Activated CD8-positive, alpha-beta memory T cell treated with anti-CD3 and anti-CD28 coated beads for 24 hours (primary cell): ENCODE measurements around the gene PRDM12.

Experiments
- DNase-seq: peaks from one replicate; pipeline ENCODE4 v3.0.0-alpha.2; 2020

PRDM12 gene

DNA sequence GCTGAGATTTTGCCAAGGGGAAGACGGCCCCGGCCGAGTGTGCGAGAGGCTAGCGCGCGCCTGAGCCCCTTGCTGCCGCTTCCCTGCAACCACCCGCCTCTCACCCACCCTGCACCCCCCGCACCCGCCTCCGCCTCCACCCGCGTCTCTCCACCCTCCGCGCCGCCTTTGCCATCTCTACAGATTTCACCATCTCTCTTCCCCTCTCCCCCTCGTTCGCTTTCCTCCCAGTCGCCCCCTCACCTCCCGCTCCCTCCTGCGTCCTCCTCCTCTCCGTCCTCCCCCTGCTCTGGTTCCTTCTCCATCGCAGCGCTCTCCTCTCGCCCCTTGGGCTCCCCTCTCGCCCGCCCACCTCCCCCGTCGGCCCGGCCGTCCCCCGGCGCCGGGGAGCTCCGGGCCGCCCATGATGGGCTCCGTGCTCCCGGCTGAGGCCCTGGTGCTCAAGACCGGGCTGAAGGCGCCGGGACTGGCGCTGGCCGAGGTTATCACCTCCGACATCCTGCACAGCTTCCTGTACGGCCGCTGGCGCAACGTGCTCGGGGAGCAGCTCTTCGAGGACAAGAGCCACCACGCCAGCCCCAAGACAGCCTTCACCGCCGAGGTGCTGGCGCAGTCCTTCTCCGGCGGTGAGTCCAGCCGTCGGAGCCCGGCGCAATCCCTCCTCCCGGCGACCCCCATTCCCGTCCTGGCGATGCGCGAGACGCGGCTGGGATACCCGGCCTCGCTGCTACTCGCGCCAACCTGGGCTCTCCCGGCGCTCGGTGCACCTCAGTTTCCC is at the start of gene PRDM12:
TSS of gene PRDM12 (plus strand) at position 344 of the 778 bp plus-strand sequence. CDS start at position 404, 60 bp downstream.
- DNase-seq = no peak

DNA sequence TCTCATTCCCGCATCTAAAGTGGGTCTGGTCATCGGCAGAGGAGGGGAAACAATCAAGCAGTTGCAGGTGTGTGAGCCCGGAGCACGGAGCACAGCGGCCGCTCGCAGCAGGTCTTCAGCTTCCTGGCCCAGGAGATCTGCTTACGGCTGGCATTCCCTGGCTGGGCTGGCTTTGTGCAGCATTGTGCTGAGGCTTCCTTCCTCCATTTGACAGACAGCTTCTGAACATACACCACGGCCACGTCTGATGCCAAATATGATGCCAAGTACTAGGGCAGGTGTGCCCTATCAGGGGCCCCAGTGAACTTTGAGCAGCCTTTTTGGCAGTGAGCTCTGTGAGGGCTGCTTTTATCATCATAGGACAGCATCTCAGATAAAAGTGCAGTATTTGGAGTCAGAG is 47.9 kb upstream of the PRDM12 start:
- DNase-seq = no peak

DNA sequence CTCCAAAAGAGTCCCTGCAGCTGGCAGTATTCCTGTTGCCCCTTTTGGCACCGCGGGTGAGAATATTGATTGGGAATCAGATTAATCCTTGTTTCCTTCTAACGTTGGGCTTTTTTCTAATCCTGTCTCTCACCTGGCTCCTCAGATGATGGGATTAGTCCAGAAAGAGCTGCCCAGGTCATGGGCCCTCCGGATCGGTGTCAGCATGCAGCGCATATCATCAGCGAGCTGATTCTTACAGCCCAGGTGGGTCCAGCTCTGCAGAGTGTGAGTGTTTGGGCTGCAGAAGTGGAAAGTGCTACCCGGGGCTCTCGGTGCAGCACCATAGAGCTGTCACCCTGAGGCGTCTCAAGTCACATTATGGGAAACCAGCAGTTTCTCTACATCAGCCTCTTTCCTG is 40.9 kb upstream of the PRDM12 start:
- no peak for DNase-seq

DNA sequence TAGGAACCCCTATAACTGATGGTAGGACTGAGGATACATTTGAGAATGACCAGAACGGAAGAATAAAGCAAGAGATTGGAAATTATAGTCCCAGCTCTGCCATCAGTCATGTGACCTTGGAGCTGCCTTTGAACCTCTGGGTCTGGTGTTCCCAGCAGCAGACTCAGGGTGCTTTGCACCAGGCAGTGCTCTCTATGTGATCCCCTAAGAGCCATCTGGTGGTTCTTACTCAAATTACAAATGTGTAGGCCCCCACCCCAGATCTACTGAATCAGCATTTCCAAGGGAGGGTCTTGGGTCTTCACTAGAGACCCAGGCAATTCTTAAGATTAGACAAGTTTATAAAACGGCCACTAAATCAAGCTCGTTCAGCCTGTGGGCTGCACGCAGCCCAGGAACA is 40.2 kb upstream of the PRDM12 start:
- no peak for DNase-seq

DNA sequence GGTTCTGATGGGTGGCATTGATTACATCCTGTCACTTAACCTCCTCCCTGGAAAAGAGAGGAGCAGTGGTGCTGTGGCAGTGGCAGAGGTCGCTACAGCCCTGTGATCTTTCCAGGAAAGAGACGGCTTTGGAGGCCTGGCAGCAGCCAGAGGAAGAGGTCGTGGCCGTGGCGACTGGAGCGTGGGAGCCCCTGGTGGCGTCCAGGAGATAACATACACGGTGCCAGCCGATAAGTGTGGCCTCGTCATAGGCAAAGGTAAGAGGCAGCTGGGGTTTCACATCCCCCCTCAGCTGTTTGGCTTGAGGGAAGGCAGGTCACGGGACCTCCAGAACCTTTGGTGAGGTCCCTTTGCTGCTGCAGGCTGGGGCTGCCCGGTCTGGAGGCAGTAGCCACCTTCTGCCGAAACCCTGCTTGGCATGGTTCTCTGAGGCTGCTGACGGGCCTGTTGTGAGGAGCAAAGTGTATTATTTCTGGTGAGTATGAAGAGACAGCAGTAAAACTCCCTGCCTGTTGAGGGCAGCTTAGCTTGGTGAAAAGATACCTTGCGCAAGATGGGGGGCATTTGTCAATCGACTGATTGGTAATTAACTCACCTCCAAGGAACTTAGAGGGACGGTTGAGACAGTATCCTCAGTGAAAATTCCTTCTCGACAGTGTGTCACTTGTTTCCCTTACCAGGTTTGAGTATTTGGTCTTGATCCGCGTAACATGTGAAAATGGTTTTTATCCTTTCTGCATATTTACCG is 38.0 kb upstream of the PRDM12 start:
- DNase-seq = no peak

DNA sequence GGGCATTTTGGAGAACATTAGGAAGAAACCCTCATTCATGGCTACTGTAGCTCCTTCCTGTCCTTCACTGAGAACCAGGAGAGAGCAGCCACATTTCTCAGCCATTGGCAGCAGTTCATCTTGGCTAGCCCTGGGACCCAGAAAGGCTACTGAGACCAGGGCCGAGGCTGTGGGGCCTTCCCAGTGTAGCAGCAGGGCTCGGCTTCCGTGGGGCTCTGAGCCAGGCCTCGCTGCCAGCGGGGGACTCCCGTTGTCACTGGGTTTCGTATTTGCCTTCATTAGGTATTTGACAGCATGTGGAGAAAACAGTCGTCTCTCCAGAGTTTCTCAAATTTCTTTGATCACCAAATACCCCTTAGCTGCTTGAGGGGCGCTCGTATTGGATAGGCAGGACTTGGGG is 37.3 kb upstream of the PRDM12 start:
- DNase-seq = no peak

DNA sequence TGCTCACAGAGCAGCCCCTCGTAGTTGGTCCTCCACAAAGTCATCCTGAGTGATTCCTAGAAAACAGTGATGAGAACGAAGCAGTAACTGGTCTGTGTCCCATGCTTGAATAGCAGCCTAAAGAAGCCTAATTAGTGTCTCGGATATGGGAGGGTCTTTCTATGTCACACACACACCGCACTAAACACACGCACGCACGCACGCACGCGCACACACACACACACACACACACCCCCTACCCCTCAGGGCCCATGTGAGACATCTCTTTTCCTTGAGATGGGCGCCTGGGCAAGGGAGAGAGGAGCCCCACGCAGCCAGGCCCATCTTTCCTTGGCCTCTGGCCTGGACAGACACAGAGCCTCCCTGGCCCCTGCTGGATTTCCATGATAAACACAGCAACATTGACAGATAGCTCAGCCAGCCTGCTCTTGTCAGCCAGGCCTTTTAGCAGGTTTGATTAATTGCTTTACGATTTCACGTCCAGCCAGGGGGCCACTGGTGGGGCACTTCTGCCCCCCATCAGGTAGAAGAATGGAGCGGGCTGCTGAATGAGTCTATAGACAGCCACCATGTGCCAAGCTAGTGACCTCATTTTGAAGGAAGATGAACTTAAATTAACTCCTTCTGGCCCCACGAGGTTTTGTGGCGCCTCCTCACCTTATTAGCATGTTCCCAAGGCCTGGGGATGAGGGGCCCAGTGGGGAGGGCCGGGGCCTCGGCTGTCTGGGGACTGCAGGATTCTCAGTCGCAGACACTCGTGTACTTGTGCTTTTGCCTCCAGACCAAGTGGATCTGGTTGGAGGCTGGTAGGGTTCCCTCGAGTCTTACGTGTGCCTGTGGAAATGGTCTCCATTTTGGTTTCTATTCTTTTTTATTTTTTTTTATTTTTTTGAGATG is 36.2 kb upstream of the PRDM12 start:
- no peak for DNase-seq

DNA sequence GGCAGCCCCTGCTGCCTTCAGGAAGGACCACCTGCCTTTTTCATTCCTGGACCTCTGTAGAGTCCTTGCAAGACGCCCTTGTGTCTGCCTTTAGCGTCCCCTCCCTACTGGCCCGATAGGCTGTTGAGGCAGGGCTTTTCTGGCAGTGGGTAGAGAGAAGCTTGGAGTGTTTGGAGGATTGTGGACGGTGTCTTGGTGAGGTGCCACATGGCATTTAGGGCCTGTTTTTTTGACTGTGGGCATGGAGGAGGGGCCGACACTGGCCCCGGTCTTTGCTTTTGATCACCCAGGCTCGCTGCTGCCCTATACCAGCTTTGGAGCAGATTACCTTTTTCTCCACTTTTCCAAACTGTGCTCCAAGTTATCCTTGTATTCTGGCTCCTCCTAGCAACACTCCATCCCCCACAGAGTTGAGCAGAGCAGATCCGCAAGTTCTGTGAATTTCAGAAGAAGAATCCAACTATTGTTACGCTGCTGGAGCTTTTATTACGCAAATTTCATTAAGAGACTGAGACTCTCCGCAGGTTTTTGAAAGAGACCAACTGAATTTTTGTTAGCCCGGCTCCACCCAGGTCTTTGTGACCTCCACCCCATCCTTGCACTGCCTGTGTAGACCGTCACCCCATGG is 34.8 kb upstream of the PRDM12 start:
- no peak for DNase-seq

DNA sequence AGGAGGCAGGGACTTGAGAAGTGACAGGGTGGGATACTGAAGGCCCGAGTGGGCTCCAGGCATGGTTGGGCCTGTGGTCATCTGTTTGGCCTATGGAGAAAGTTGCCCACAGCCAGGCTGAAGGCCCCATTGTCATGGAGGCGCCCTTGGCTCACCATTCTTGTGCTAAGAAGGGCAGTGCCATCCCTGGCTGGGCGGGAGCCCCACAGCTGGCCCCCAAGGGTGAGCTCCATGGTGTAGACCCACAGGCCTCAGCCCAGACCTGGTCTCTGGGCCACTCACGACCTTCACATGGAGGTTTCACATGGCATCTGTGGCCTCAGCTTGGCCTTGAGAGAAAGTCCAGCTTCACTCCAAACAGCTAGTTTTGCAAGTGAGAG is 34.3 kb upstream of the PRDM12 start:
- no peak for DNase-seq

DNA sequence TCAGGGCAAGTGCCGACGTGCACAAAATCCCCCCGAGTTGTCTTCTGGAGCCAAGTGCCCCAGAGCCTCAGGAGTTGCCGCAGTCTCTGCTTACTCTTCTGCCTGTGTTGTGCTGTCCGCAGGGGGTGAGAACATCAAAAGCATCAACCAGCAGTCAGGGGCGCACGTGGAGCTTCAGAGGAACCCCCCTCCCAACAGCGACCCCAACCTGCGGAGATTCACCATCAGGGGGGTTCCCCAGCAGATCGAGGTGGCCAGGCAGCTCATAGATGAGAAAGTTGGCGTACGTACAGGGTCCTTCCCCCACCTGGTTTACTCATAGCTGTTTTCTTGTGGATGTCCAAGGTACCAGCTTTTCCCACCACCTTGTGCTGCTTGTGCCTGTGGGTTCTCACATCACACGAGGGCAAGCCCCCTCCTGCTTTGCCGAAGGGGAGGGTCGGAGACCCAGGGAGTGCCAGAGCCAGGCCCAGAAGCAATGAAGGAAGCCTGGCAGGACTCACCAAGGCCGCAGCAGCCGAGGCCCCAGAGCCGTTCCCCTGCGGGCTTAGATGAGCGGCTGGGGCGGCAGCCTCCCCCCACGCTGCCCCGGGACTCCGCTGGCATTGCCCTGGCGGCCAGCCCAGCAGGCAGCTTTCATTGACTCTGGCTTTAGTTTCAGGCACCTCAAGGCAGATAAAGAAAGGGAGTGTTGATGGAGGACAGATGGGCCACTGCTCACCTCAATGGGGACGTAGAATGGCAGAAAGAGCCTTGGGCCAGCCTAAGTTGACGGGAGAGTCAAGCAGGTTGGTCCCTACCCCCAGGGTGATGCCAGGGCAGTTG is 33.7 kb upstream of the PRDM12 start:
- DNase-seq = no peak

DNA sequence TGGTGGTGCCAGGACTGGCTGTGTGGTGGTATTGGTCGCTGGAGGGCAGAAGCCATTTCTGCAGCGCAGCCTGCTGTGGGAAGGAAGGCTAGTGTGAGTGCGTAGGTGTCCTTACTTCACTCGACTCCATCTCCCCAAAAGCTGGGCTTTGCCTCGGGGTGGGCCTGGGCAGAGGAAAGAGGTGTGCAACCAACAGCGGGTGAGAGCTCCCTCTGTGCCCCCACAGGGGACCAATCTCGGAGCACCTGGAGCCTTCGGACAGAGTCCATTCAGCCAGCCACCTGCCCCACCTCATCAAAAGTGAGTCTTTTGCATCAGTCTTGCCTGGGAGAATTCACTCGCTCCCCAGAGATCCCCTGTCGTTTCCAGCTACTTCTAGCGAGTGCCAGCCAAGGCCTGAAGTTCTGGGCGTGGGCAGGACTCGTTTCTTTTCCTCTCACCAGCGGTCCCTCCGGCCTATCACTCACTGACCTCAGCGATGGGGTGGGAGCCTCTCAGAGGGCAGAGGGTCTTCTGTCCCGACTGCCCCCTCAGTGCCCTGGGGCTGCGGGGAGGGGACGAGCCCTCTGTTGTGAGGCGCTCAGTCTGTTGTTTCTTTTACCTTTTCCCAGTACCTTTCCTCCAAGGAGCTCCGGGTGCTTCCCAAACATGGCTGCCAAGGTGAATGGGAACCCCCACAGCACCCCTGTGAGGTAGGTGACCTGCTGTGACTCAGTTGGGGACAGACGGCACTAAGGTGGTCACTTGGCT is 32.9 kb upstream of the PRDM12 start:
- DNase-seq = no peak

DNA sequence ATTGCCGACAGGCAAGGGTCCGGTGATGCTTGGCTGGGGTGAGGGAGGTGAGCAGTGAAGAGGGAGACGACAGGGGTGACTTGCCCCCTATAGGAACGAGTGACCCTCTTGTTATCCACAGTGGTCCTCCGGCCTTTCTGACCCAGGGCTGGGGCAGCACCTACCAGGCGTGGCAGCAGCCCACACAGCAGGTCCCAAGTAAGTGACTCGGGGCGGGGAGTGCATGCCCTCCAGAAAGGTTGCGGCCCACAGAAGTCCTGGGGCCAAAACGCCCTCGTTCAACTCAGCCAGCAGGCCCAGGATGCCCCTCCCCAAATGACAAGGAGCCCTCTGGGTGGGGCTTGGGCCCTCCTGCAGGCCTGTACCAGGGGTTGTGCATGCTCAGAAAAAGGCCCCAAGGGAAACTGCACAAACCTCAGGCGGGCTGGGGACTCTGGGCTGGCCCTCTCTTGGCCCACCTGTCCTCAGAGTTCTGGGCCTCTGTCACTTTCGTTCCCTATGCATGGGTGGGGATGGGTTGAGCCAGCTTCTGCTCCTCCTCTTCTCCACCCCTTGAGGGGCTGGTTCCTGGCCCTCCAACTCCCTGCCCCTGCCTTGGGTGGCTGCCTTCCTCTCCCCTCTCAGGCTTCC is 32.2 kb upstream of the PRDM12 start:
- DNase-seq = no peak

DNA sequence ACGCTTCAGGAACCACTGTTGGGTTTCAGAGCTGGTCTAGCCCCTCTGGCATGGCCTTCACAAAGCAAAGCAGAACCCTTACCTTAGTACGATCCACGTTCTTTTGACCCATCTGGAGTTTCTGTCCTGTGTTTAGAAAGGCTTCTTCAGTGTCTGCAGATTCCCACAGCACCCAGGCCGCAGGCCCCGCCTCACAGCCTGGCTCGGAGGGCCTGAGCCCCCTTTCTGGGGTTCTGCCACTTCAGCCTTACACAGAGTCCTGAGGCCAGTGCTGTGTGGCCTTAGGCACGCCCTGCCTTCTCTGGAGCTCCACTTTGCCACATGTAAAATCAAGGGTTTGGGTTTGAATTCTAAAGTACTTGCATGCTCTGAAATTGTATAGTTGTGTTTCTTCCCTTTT is 31.6 kb upstream of the PRDM12 start:
- no peak for DNase-seq

DNA sequence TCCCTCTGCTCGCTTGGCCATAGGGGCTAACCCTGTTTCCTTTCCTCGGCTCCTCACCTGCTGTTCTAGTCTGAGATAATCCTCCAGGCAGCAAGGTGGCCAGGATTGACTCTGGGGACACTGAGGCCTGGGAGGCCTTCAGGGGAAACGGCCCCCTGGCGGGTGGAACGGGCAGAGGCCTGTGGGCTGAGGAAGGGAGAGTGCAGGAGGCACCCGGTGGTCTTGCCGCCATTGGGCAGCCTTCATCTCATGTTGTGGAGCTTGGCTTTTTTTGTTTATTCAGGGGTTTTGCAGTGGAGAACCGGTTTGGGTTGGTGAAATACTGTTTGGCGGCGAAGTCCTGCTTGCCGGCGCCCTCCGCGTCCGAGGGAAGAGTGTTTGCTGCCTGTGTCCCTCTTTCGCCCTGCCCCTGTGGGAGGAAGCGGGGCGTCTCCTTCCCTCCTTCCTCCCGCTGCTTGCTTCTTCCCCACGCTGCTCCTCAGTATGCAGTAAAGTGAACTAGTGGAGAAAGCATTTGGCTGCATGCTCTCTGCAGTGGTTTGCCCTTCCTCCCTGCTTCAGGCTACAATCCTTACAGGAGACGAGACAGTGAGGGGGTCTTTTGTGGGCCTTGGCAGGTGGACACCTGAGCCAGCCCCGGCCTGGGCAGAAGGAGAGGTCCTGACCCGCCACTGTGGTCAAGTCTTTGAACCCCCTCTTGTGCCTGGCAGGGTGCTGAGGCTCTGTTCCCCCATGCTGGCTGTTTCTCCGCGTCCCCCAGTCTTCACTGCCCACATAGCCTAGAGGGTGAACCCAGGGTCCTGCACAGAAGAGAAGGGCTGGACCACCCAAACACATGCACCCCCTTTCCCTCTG is 30.8 kb upstream of the PRDM12 start:
- DNase-seq = no peak

DNA sequence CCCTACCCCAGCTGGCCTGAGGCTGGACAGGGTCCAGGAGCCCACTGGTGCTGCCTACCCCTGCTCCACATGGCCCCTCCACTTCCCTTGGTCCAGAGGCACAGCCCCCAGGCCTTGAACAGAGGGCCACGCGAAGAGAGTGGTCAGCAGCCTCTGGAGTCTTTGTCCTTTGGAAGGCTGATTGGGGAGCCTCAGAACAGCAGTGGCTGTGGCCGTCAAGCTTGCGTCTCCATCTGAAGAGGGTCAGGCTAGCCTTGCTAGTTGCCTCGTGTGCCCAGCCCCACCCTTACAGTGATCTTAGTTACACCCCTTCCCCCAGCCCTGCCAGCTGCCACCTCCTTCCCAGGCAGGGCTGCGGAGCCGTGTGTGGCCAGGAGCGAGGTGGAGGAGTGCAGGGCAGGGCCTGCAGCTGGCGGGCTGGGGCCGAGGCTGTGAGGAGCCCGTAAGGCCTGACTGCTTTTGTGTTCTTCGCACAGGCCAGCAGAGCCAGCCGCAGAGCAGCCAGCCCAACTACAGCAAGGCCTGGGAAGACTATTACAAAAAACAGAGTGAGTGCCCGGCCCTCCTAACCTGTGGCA is 30.1 kb upstream of the PRDM12 start:
- no peak for DNase-seq

DNA sequence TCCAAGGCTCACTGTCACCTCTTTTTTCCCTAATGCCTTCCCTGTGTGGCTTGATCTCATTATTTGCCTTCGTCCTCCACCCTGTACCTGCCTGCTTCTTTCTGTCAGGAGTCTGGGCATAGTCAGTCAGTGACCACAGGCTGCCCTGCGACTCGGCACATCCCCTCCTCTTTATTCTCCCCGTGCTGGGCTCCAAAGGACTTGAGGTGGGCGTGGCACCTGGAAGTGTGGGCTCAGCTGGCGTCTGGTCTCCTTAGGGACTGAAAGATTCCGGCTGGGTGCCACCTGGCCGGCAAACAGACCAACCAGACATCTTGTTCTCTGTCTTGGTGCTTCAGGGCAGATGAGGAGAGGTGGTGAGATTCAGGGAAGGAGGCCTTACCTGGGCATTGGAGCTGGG is 29.6 kb upstream of the PRDM12 start:
- no peak for DNase-seq

DNA sequence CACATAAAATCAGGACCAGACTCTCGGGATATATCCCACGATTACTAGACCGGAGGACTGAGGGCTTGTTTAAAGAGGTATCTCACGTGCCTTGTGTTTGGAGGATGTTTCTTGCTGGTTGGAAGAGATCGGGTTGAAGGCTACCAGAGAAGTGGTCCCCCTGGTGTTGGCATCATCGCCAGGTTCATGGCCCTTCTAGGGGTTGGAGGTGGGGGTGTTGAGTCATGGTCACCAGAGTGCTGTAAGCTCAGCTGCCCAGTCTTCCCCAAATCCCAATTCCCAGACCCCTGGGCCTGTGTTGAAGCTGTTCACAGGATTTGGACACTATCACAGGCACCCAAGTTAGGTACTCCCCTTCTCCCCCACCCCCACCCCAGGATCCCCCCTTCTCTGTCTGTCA is 29.1 kb upstream of the PRDM12 start:
- DNase-seq = no peak

DNA sequence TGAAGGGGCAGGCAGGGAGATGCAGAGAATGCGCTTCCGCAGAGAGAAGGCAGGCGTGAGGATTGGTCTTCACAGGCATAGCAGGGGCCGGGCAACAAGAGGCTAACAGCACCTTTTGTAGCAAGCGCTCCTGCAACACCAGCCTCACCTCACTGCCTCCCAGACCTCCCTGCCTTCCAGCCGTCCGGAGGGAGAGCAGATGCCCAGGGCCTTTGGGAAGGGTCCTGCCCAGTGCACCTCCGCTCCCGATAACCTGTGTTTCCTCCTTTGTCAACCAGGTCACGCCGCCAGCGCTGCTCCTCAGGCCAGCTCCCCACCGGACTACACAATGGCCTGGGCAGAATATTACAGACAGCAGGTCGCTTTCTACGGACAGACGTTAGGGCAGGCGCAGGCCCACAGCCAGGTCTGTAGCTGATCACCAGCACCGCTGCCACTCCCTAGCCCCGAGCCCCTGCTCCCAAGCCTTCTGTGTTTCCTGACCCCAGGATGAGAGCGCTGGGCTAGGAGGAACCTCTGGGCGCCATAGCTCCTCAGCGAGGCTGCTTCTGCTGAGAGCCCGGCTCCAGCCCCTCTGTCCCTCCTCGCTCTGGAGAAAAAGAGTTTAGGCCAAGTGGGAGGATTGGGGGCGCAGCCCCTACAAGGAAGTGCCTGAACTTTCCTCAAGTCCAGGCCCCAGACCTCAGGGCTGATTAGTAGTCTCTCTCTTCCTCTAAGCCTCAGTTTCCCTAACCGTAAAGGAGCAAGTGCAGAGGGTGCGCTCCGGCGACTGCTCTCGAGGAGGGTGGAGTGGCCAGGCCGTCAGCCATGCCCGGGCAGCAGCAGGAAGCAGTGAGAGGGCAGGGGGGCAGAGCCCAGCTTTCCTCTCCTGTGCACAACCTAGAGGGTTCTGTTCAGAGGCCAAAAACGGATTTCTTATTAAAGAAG is 28.4 kb upstream of the PRDM12 start:
- DNase-seq = no peak
